ENCODE results near the gene TPD52L1. TPM values are rescaled to one million over a fixed set of nuclear protein-coding genes. Genes with fewer than 3 reads are reported as not detected.

TPD52L1 gene
- total RNA-seq, 1 donor from 2014 or later, result 200 TPM

DNA sequence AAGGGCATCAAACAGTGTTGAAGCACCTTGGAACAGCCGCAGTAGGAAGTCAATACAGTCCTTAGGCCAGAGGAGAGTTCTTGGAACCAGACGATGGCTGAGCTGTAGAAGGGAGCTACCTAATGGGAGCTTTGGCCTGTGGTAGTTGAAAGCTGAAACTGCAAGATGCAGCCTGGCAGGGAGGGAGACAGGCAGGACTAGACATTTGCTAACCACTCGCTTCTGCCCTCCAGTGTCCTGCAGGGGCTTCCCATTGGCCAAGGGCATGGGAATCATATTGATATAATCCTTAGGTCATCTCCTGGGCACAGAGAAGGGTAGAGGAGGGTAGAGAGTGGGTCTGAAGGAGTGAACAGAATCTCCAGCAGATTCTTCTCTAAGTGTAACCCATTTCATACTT lies 60.4 kb downstream of the TPD52L1 start:
- Mint-ChIP-seq H3K9me3 (no peaks in the 10 kb centered on the region), H3K27ac (peak overlapping the region; percentile 19), H3K36me3 (peaks cover 2% of the 10 kb centered on the region), H3K27me3 (ENCODE audit: low read depth) (no peaks in the 10 kb centered on the region), H3K4me3 (no peak overlapping the region), H3K4me1 (peaks cover 28% of the 10 kb centered on the region)
- no peak for DNase-seq (ENCODE audit: low spot score in 2 of 2, unreplicated experiment in 2 of 2)
- TF ChIP-seq, protein P1, sequence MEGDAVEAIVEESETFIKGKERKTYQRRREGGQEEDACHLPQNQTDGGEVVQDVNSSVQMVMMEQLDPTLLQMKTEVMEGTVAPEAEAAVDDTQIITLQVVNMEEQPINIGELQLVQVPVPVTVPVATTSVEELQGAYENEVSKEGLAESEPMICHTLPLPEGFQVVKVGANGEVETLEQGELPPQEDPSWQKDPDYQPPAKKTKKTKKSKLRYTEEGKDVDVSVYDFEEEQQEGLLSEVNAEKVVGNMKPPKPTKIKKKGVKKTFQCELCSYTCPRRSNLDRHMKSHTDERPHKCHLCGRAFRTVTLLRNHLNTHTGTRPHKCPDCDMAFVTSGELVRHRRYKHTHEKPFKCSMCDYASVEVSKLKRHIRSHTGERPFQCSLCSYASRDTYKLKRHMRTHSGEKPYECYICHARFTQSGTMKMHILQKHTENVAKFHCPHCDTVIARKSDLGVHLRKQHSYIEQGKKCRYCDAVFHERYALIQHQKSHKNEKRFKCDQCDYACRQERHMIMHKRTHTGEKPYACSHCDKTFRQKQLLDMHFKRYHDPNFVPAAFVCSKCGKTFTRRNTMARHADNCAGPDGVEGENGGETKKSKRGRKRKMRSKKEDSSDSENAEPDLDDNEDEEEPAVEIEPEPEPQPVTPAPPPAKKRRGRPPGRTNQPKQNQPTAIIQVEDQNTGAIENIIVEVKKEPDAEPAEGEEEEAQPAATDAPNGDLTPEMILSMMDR (IDR thresholded peaks at IDR 0.05; ENCODE audit: unreplicated experiment), result no peak

DNA sequence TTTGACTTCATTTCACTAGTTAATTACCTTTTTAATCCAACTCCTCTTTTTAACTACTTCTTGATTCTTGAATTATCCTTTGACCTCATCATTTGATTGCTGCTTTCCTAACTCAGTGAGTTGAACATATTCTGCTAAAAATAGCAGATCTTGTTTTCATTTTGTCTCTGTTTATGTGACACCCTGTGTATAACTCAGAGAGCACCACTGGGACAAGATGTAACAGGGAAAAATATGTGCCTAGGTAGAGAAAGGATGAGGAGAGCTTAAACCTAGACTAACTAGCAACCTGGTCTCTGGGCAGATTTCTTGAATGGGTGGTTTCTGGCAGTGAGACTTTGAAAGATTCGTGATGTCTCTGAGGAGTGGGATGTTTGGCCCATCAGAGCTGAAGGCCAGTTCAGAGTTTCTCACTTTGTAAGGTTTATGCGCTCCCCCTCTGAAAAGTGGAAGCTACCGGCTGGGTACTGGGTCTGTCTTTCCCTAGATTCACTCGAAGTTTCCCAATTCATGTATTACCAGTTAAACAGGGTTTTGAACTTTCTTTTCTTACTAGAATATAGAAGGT lies 61.8 kb downstream of the TPD52L1 start:
- TF ChIP-seq, protein P1 (IDR thresholded peaks at IDR 0.05; ENCODE audit: unreplicated experiment), result no peak
- no peaks in the 10 kb centered on the region for H3K27me3 Mint-ChIP-seq (ENCODE audit: low read depth)
- peak overlapping the region; percentile 2 for H3K27ac Mint-ChIP-seq
- DNase-seq (ENCODE audit: low spot score in 2 of 2, unreplicated experiment in 2 of 2), result no peak
- H3K4me1 Mint-ChIP-seq, result peaks cover 39% of the 10 kb centered on the region
- H3K9me3 Mint-ChIP-seq, result no peaks in the 10 kb centered on the region
- no peak overlapping the region for H3K4me3 Mint-ChIP-seq
- H3K36me3 Mint-ChIP-seq, result no peaks in the 10 kb centered on the region

DNA sequence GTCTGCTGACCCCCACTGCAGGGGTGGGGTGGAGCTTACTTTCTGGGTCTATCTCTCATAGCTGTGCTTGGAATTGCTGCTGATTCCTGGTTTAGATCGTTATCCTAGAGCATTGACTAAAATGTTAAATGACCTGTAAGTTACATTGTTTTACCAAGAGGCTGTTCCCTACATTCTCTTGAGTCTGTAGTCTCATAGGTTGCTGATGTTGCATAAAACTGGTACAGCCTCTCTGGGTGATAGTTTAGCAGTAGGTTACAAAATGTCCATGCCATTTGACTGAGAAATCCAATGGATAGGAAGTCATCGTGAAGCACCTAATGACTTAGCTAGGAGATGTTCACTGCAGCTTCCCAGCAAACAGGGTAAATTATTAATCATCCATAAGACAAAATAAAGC lies 62.4 kb downstream of the TPD52L1 start:
- TF ChIP-seq, protein P1 (IDR thresholded peaks at IDR 0.05; ENCODE audit: unreplicated experiment), result no peak

DNA sequence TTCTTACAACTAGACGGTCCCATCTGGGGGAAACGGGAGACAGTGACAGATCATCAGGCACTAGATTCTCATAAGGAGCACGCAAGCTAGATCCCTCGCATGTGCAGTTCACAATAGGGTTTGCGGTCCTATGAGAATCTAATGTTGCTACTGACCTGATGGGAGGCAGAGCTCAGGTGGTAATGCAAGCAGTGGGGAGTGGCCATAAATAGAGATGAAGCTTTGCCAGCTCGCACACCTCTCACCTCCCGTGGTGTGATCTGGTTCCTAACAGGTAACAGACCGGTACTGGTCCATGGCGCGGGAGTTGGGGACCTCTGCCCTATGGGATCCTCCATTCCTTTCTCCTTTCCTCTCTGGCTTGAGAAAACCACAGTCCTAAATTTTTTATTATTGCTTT lies 63.8 kb downstream of the TPD52L1 start:
- Mint-ChIP-seq H3K9me3 (no peaks in the 10 kb centered on the region), H3K4me3 (no peak overlapping the region), H3K27ac (no peak overlapping the region), H3K27me3 (ENCODE audit: low read depth) (no peaks in the 10 kb centered on the region), H3K36me3 (no peaks in the 10 kb centered on the region), H3K4me1 (peaks cover 53% of the 10 kb centered on the region)
- TF ChIP-seq, protein P1 (IDR thresholded peaks at IDR 0.05; ENCODE audit: unreplicated experiment), result no peak
- no peak for DNase-seq (ENCODE audit: low spot score in 2 of 2, unreplicated experiment in 2 of 2)

More for the DNA sequence above, 62.4 kb downstream of the TPD52L1 start:
- Mint-ChIP-seq H3K4me3 (no peak overlapping the region), H3K4me1 (peaks cover 46% of the 10 kb centered on the region), H3K9me3 (no peaks in the 10 kb centered on the region), H3K36me3 (no peaks in the 10 kb centered on the region), H3K27me3 (ENCODE audit: low read depth) (no peaks in the 10 kb centered on the region), H3K27ac (peak overlapping the region; percentile 36)
- no peak for DNase-seq (ENCODE audit: low spot score in 2 of 2, unreplicated experiment in 2 of 2)

DNA sequence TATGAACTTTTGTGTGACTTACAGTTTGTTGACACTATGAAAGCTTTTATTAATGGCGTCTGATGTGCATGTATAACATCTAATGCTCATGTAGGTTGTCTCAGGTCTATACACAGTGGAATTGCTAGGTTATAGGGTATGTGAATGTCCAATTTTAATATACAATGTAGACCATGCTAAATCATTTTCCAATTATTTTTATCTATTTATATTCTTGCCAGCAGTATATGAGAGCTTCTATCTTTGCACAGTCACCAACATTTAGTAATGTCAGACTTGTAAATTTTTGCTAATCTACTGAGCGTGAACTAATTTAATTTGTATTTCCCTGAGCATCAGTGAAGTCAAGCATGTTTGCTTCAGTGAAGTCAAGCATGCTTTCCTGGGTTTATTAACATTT lies 64.4 kb downstream of the TPD52L1 start:
- Mint-ChIP-seq H3K4me1 (peaks cover 58% of the 10 kb centered on the region), H3K4me3 (no peak overlapping the region), H3K27ac (peak overlapping the region; percentile 27), H3K27me3 (ENCODE audit: low read depth) (no peaks in the 10 kb centered on the region), H3K36me3 (no peaks in the 10 kb centered on the region), H3K9me3 (no peaks in the 10 kb centered on the region)
- TF ChIP-seq, protein P1 (IDR thresholded peaks at IDR 0.05; ENCODE audit: unreplicated experiment), result no peak
- DNase-seq (ENCODE audit: low spot score in 2 of 2, unreplicated experiment in 2 of 2), result no peak

Data from mesothelial cell of epicardium (in vitro differentiated cells).